Uterus (tissue), 2 donors: ENCODE results near the gene NAV2.

Experiments used
- POLR2A ChIP-seq, 2 donors: fragments of 450-650 bp; IDR thresholded peaks; one replicate each; pipeline ENCODE4 v1.6.1; 2016; ENCODE audit warnings: antibody characterized with exemption in 2 of 2, mild to moderate bottlenecking in 1 of 2, moderate library complexity in 1 of 2
- TF ChIP-seq, protein P1 (sequence below), 4 experiments: fragments of 200-600 bp in 2 of 4; fragments of 450-650 bp in 2 of 4; sonication (generic) in 2 of 4; IDR thresholded peaks; one replicate each; pipeline ENCODE4 v1.5.1; 2016 to 2019; ENCODE audit warnings: antibody characterized with exemption in 4 of 4, mild to moderate bottlenecking in 2 of 4, moderate library complexity in 1 of 4

DNA sequence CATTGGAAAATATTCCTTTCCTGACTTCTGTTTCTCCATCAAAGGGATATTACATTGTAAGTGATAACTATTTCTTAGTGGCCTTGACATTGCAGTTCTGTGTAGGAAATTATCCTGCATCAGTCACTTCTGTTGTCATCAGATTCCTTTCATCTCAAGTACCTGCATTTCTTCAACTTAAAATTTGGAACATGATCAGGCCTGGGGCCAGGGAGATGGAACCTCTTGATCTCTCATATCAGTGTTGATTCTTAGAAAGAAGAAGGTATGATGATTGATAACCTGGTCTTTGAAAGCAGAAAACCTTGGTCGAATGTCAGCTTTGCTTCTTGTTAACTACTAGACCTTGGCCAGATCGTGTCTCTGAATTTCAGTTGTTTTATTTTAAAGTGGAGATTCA, 93.6 kb downstream of the NAV2 start:
- no peak for TF ChIP-seq POLR2A (IDR thresholded peaks at IDR 0.05)
- TF ChIP-seq, protein P1, sequence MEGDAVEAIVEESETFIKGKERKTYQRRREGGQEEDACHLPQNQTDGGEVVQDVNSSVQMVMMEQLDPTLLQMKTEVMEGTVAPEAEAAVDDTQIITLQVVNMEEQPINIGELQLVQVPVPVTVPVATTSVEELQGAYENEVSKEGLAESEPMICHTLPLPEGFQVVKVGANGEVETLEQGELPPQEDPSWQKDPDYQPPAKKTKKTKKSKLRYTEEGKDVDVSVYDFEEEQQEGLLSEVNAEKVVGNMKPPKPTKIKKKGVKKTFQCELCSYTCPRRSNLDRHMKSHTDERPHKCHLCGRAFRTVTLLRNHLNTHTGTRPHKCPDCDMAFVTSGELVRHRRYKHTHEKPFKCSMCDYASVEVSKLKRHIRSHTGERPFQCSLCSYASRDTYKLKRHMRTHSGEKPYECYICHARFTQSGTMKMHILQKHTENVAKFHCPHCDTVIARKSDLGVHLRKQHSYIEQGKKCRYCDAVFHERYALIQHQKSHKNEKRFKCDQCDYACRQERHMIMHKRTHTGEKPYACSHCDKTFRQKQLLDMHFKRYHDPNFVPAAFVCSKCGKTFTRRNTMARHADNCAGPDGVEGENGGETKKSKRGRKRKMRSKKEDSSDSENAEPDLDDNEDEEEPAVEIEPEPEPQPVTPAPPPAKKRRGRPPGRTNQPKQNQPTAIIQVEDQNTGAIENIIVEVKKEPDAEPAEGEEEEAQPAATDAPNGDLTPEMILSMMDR (IDR thresholded peaks at IDR 0.05) = no peak
